Measurements from ENCODE around the gene JMJD1C.

The JMJD1C gene

DNA sequence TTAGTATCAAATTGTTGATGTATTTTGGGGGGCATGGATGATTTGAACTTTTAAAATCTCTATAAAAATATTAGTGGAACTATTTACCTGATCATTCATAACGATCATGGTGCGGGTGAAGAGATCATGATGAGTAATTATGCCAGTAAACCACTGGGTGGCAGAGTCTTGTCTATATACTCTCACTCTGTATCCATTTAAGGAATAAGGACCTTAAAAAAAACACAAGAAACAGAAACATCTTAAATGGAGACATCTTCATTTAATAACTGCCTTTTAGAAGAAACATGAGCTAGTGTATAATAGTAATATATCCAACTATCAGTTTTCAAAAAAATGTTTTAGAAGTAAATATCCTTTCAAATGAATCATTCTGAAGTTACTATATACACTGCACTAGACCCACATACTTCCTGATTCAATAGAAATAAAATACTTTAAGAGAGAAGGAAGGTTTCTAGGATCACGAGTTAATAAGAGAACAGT, 248.6 kb downstream of the JMJD1C start:
- DNase-seq (ENCODE audit: low read depth in 3 of 3): no peak

DNA sequence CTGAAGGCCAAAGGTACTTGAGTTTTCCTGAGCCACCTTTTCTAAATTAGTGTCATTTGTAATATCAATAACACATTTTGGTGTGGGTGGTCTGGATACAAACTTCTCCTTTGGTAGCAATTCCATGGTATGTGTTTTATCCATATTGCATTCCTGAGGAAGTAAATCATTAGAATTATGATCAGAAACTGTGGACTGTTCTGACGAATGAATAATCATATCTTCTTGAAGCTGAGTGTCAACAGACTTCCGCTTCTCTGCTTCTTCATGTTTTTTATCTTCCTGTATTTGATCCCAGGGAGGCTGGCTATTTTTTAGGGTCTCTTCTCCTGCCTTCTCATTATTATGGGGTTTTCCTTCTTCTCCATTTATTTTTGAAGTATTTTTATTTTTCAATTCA, 251.2 kb downstream of the JMJD1C start:
- DNase-seq (ENCODE audit: low read depth in 3 of 3): no peak

DNA sequence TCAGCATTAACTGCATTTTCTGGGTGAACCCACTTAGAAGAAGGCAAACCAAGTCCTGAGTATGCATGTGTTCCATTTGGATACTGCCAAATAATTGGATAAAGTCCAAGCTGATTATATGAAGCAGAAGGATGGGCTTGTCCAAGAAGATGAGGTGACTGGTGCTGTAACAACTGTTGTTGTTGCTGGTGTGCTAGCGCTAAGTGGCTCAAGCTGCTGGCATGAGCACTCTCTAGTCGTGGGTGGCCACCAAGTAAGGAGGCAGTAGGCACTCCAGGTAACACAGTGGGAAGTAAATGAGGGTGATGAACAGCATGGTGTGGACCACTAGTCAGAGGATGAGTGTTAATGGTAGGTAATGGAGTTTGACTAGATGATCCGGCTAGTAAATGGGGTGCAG, 252.3 kb downstream of the JMJD1C start:
- no peak for DNase-seq (ENCODE audit: low read depth in 3 of 3)

DNA sequence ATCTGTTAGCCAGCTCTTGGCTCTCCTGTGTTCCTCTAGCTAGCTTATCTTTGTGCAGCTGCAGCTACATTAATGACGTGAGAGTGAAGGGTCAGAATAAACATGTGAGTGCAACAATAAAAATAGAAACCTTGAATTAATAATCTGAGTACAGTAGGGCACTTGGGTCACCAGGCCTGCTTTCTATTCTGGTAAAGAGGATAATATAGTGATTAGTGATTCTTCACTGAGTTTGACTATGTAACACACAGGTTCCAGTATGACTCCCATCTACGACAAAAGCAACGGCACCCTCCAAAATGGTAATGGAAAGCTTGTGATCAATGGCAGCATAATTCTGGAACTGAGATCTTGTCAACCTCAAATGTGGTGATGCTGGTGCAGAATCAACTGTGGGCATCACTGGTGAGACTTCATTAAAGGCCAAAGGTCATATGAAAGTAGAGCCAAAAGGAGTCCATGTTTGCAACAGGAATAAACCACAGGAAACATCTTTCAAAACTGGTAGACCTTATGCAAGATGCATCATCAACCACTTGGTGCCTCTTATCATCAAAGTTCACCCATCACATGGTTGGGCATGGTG, 255.1 kb downstream of the JMJD1C start:
- peak in 1 of 3 donors; percentile 14 for DNase-seq (ENCODE audit: low read depth in 3 of 3)

DNA sequence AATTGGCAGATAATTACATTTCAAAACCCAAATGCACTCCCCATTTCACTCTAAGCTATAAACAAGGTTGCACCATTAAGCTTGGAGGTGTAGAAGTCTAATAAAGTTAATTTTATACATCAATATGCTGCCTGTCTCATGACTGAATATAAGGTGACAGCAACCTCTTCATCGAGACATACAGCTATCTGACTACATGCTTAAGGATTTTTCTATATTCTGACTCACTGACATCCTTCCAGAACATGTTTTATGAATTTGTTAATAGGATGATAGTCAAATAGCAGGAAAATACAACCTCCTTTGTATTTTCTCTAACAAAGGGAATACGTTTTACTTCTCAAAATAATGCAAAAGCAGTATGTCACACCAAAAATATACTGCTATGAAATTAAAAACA, 256.1 kb downstream of the JMJD1C start:
- no peak for DNase-seq (ENCODE audit: low read depth in 3 of 3)

DNA sequence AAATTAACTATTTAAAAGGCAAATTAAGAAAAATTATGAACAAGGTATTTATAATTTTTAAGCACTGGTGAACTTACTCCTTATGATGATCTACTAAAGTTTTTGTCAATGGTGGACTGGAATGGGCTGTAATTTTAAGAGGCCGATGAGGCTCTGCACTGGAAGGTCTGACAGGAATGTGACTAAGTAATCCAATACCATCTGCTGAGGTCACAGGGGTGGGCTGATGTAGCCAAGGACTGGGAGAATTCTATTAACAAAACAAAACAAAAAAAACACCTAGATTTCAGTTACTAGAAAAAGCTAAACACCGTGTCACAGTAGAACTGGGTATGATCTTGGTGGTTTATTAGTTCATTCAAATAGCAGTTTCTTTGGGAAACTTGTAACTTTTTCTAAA, 256.8 kb downstream of the JMJD1C start:
- DNase-seq (ENCODE audit: low read depth in 3 of 3): no peak

DNA sequence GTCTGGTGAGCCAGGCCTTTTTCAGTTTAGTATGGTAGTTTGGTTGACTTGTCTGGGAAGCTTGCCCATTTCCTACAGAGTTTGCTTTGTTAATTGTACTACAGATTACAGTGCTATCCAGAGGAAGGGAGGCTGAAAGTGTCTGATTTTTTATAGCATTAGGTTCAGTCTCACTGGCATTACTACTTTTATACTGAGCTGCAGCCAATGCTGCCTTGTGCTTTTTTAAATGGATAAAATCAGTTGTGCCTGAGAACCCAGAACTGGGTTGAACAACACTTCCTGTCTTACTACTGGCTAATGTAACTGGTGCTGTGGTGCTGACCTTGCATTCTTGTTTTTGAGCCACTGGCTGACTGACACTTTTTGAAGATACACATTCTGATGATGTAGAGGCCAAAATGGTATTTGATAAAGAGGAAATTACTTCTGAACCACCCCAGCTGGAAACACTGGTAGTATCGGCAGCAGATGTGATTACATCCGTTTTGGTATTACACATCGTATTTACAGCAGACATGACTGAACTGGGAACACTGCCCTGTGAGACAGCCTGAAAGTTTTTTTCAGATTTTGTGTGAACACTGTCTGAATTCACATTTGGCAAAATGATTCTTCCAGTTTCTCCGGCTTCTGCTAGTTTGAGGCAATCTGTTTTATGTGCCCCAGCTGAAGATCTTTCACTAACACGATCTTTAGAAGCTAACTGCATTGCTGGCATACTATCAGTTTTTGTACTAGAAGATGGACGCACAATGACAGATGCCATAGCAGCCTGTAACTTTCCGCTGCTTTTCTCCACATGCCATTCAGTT, 258.6 kb downstream of the JMJD1C start:
- no peak for DNase-seq (ENCODE audit: low read depth in 3 of 3)

DNA sequence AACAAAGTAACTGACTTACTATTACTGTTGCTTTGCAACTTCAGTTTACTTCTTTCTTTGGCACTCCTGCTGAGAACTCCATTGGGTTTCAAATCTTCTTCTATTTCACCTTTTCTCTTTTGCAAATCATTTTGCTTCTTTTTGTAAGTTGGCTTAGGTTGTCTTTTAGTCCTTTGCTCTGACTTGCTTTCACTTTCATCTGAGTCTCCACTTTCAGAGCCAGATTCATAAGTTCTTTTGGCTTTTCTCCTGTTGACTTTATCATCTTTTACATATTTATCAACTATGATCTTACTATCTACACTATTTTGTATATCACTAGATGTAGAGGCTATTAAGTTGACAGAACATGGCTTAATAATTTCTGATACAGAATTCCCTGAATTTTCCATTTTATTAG, 259.2 kb downstream of the JMJD1C start:
- DNase-seq (ENCODE audit: low read depth in 3 of 3): no peak

DNA sequence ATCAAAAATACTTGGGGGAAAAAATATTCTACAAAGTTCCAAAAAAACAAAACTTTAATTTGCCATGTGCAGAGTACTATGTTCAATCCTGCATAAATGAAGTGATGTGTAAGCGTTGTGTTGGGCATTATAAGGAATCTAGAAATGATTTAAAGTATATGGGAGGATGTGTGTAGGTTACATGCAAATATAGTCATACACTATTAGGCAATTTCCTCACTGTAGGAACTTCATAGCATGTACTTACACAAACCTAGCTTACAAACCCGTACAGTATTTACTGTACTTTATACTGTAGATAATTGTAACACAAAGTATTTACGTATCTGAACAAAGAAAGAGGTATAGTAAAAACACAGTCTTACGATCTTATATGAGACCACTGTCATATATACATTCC, 260.4 kb downstream of the JMJD1C start:
- DNase-seq (ENCODE audit: low read depth in 3 of 3): no peak

DNA sequence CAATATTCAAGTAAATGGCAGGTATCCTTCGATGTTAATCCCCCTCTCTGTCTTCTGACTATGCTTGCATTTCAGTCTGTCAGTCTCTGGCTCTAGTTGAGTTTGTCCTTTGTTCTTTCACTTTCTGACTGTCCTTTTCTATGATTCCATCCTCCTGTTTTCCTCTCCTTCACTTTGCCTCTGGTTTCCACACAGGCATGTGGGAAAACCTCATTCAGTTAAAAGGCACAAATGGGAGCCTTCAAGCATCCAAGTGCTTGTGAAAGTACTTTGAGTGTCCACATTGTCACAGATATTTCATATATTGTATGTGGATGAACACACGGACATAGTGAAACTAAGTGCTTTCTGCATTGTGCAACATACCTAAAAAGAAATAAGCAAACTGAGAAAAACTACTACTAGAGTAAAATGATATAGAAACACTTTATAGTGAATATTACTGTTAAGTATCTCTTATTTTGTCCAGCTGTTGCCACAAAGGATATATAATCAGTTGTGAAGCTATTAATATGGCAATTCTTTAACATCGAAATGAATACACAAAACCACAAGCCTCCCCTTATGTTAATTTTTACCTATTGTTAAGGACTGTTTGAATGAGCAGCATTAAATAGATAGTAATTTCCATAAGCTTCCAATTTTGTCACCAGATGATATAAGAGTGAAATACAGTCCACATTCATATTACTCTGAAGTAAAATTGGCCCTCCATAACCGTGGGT, 260.9 kb downstream of the JMJD1C start:
- no peak for DNase-seq (ENCODE audit: low read depth in 3 of 3)

DNA sequence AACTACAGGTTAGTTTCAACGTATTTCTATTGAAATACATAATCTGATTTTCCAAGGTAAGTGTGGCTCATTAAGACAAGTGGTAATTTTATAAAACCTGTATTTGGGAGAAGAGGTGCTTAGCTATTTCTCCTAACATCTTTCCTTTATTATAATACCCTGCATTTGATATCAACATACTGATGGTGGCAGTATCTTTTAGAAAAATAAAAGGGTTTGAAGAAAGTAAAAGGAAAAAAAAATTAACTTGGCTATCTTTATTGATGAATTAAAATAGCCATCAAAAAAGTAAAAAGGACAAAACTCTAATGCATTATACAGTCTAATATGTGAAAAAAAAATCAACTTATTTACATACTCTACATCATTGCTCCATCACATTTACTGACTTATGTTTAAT, 264.7 kb downstream of the JMJD1C start:
- no peak for DNase-seq (ENCODE audit: low read depth in 3 of 3)

DNA sequence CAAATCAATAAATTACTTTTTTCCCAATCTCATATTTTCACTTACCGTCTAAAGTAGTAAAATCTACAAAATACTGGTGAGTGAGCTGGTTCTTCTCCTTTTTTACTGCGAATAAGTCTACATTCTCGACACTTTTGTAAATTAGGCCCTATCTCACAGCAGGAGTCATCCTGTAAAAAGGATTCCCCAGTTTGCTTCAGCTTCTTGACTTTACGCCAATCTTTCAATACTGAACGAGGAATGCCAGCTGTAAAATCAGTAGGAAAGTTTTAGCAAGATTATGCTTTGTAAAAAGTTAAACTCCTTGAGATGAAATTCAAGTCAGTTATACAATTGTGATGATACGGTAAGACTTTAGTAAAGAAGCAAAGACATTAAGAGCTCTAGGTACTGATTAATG, 265.3 kb downstream of the JMJD1C start:
- DNase-seq (ENCODE audit: low read depth in 3 of 3): no peak

DNA sequence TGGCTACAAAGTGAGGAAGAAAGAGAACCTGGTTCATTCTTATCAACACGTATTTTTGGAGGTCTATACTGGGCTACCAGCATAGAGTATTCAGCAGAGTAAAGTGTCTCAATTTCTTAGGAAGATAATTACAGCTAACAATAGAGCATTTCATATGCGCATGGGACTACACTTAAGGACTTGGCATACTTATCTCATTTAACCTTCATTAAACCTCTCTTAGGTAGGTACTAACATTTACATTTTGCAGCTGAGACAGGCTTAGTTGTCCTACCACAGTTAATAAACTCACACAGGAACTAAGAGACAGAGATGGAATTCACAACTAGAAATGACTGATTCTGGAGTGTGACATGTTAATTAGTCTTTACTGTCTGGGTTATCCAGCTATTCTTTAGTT, 266.1 kb downstream of the JMJD1C start:
- DNase-seq (ENCODE audit: low read depth in 3 of 3): no peak

DNA sequence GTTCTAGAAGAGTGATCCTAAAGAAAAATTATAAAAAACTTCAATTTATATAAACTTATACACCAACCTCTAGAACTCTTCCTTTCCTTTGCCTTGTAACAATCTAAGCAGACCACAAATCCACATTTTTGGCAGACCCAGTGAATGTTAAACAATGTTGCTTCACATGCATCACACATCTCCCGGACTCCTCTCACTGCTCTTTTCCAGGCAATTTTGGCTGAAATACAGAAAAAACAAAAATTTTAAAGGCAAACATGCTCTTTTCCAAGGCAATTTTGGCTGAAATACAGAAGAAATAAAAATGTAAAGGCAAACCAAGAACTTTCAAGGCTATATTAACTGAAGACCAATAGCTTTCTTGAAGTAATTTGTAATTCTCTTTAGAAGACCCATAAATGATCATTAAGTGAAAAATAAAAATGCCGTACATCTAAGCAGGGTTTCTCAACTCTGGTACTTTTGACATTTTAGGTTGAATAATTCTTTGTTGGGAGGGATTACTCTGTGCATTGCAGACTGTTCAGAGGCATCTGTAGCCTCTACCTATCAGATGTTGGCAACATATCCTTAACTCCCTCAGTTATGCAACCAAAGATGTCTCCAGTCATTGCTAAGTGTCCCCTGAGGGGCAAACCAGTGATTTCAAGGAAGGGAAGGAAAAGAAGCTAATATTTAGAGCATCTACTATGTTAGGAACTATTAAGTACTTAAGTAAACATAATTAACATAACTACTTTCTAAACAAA, 268.3 kb downstream of the JMJD1C start:
- no peak for DNase-seq (ENCODE audit: low read depth in 3 of 3)

DNA sequence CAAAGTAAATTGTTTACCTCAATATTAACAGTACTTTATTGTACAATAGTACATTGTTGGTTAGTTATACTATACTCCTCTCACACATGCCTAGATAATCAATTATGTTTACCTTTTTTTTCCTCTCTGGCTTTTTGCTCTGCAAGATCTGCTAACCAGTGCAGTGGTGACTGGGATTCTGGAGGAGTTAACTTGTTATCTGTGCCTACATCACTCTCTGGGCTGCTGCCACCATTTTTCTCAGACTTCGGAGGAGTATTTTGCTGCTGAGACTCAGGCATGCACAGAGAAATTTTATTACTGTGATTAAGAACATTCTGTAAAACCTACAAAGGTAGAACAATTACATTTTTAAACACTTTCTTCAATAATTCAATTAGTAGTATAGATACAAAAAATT, 273.0 kb downstream of the JMJD1C start:
- no peak for DNase-seq (ENCODE audit: low read depth in 3 of 3)

DNA sequence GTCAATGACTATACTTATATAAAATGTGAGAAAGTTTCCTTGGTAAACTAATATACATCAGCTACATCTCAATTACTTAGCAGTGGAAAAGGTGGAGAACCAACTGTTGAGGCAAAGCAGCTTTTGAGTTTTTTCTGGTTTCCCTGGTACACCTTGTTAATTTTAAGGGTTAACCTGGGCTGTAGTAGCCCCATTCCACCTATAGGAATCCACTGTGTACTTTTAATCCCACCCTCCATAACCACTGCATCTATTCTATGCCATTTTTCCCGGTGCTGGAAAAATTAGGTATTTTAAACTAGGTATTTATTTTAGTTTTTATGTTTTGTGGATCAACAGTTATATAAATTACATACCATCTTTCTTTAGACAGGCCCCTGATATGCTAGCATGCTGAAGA, 290.2 kb downstream of the JMJD1C start:
- DNase-seq (ENCODE audit: low read depth in 3 of 3): no peak

DNA sequence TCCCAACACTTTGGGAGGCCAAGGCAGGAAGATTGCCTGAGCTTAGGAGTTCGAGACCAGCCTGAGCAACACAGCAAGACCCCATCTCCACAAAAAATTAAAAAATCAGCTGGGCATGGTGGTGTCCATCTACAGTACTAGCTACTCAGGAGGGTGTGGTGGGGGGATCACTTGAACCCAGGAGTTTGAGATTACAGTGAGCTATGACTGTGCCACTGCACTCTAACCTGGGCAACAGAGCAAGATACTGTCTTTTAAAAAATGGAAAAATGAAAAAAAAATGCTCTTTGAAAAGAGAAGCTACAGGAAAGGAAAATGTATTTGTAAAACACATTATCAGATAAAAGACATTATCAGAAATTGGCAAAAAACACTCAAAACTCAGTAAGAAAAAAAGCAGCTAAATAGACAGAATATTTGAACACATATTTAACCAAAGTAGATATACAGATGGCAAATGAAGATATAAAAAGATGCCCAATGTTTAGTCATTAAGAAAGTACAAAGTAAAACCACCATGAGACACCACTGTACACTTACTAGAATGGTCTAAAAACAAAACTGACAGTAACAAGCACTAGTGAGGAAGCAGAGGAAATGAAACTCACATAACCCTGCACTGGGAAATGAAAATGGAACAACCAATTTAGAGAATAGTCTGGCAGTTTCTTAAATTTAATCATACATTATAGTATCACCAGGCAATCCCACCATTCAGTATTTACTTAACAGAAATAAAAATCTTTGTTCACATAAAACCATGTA, 292.1 kb downstream of the JMJD1C start:
- DNase-seq (ENCODE audit: low read depth in 3 of 3): no peak

DNA sequence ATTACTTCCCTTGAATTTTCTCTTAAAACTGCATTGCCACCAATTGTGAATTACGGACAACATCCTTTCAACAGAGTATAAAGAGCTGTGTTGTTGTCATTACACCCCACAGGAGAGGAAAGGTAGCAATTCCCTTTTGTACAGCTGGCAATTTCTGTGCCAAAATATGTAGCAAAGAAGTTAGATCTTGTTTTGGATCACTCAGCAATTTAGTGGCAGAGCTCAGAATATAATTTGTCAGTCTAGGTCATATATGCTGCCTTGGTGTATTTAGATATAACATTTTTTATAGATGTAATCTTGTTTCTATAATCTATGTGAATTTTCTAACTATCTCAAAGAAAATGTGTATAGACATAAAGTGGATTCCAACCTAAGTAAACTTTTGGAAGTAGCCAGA, 293.9 kb downstream of the JMJD1C start:
- no peak for DNase-seq (ENCODE audit: low read depth in 3 of 3)

DNA sequence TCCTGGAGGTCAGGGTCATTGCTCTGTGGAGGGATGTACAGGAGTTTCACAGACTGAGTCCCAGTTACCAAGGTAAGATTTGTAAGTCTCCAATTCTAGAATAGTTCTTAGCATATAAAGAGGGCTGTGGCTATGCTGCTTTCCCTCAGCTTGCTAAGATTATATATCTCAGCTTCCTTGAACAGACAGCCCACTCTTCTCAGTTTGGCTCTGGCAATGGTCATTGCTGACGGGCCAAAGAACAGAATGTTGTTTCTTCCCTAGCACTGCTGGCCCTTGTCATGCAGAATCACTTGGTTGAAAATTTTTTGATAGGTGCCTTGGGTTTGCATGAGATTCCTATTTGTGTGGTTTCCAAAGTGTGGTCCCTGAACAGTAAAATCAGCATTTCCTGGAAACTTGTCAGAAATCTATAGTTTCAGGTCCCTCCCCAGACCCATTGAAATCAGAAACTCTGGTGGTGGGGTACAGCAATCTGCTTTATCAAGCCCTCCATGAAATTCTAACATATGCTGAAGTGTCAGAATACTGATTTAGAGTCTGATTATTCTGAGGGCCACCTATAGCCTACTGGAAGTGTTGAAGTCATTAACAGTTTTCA, 294.4 kb downstream of the JMJD1C start:
- no peak for DNase-seq (ENCODE audit: low read depth in 3 of 3)

DNA sequence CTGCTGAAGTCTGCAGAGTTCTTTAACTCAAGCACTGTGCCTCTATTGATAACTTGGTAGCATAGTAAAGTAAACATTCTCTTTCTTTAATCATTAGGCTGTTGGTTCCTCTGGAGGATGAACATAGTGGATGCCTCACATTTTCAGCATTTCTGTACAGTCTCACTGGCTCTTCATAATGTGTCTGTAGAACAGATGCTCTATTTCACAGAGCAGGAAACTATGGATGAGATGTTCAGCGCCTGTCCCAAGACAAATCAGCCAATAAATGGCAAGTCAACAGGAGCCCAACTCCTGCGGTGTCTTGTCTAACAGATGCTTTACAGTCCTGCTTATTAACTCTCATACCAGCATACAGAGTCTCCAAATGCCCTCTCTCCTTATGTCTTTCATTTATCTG, 296.2 kb downstream of the JMJD1C start:
- DNase-seq (ENCODE audit: low read depth in 3 of 3): no peak
